Colonic mucosa (tissue), 4 donors: ENCODE data around the gene PGBD1. TPM values are rescaled to one million over a fixed set of nuclear protein-coding genes. Genes with fewer than 3 reads are reported as not detected.

Source experiments
- DNase-seq: peaks from one replicate; pipeline ENCODE4 v3.0.0-alpha.2; 2020
- H3K27ac ChIP-seq: fragments of 200-600 bp; one replicate; pipeline ENCODE4 v1.8.0; 2021
- H3K27me3 ChIP-seq: fragments of 200-600 bp; one replicate; pipeline ENCODE4 v1.8.0; 2021
- H3K36me3 ChIP-seq: fragments of 200-600 bp; one replicate; pipeline ENCODE4 v1.8.0; 2021
- H3K4me1 ChIP-seq: fragments of 200-600 bp; one replicate; pipeline ENCODE4 v1.8.0; 2021; ENCODE audit warnings: mild to moderate bottlenecking
- H3K4me3 ChIP-seq: fragments of 200-600 bp; one replicate; pipeline ENCODE4 v1.8.0; 2021
- H3K9ac ChIP-seq, 2 donors: one replicate each; pipeline ENCODE4 v1.7.0; 2013; ENCODE audit warnings: control low read depth in 2 of 2, low read depth in 2 of 2, low read length in 2 of 2
- H3K9me3 ChIP-seq: fragments of 200-600 bp; one replicate; pipeline ENCODE4 v1.8.0; 2021
- CTCF ChIP-seq: fragments of 200-600 bp; IDR thresholded peaks from one replicate; pipeline ENCODE4 v1.8.0; 2022; ENCODE audit warnings: antibody characterized with exemption, mild to moderate bottlenecking
- intact Hi-C: fragments of 100-400 bp; cut with DNase I; formaldehyde crosslinking; loops from one replicate; pipeline ENCODE4 v1.14.1; 2022
- total RNA-seq, 2 donors: library from RNA; stranded (reverse); fragmentation: NEBNext Ultra II Directional in 1 of 2; extraction: Animal tissue kit (Norgen Biotek cat#: 25700) in 1 of 2; gene quantifications; one replicate each; pipeline ENCODE4 v1.2.1, GENCODE V29; 2021
- donor health status: healthy.
- donor health status: DM: no; HTN: no; CAD: no.
- donor health status: DM: no; HTN: no; CAD: no.

Gene PGBD1
- total RNA-seq, 2 donors from 2014 or later = 1.0 to 2.0 TPM

- H3K9ac ChIP-seq = no peak overlapping the region
- no peak for TF ChIP-seq CTCF
- H3K4me1 ChIP-seq = no peaks in the 10 kb centered on the region
- H3K9me3 ChIP-seq = no peaks in the 10 kb centered on the region
- no peak overlapping the region for H3K4me3 ChIP-seq
- DNase-seq = no peak
- H3K27me3 ChIP-seq = no peaks in the 10 kb centered on the region
- H3K27ac ChIP-seq = no peak overlapping the region
- peaks cover 4% of the 10 kb centered on the region for H3K36me3 ChIP-seq
- intact Hi-C loops = no loop called here
Measured at GRCh38 chr6:28274888-28275287, 6.5 kb upstream of the PGBD1 start.

- no peaks in the 10 kb centered on the region for H3K9me3 ChIP-seq
- peaks cover 4% of the 10 kb centered on the region for H3K36me3 ChIP-seq
- no peak overlapping the region for H3K4me3 ChIP-seq
- no peaks in the 10 kb centered on the region for H3K27me3 ChIP-seq
- TF ChIP-seq CTCF = no peak
- H3K27ac ChIP-seq = no peak overlapping the region
- H3K9ac ChIP-seq = no peak overlapping the region
- intact Hi-C loops = no loop called here
- no peaks in the 10 kb centered on the region for H3K4me1 ChIP-seq
- no peak for DNase-seq
Measured at GRCh38 chr6:28277746-28278145, 3.6 kb upstream of the PGBD1 start.

- H3K9me3 ChIP-seq = no peaks in the 10 kb centered on the region
- H3K36me3 ChIP-seq = no peaks in the 10 kb centered on the region
- H3K4me1 ChIP-seq = no peaks in the 10 kb centered on the region
- TF ChIP-seq CTCF = no peak
- intact Hi-C loops = no loop called here
- H3K9ac ChIP-seq = peak overlapping the region; percentile 44 to 57
- DNase-seq = no peak
- H3K27me3 ChIP-seq = no peaks in the 10 kb centered on the region
- H3K27ac ChIP-seq = no peak overlapping the region
- H3K4me3 ChIP-seq = peak overlapping the region; percentile 53
Measured at GRCh38 chr6:28280595-28281287, 631 bp upstream of the PGBD1 start.

GRCh38 chr6:28282926-28283325 lies 1.6 kb downstream of the PGBD1 start:
- H3K9me3 ChIP-seq = no peaks in the 10 kb centered on the region
- no peak overlapping the region for H3K9ac ChIP-seq
- no peak for DNase-seq
- no peaks in the 10 kb centered on the region for H3K27me3 ChIP-seq
- TF ChIP-seq CTCF = no peak
- H3K4me3 ChIP-seq = no peak overlapping the region
- H3K4me1 ChIP-seq = no peaks in the 10 kb centered on the region
- intact Hi-C loops = no loop called here
- H3K27ac ChIP-seq = no peak overlapping the region
- H3K36me3 ChIP-seq = no peaks in the 10 kb centered on the region

- no peak for TF ChIP-seq CTCF
- no peak for DNase-seq
- no peak overlapping the region for H3K9ac ChIP-seq
- no peaks in the 10 kb centered on the region for H3K36me3 ChIP-seq
- no peaks in the 10 kb centered on the region for H3K9me3 ChIP-seq
- no peaks in the 10 kb centered on the region for H3K27me3 ChIP-seq
- H3K27ac ChIP-seq = no peak overlapping the region
- no peaks in the 10 kb centered on the region for H3K4me1 ChIP-seq
- H3K4me3 ChIP-seq = no peak overlapping the region
- intact Hi-C loops = no loop called here
Measured at GRCh38 chr6:28291573-28291972, 10.2 kb downstream of the PGBD1 start.
